ENCODE results near the gene MKNK2. TPM values are rescaled to one million over a fixed set of nuclear protein-coding genes. Genes with fewer than 3 reads are reported as not detected.

The MKNK2 gene
- total RNA-seq, 2 donors from 2014 or later, result 90.3 to 107 TPM

DNA sequence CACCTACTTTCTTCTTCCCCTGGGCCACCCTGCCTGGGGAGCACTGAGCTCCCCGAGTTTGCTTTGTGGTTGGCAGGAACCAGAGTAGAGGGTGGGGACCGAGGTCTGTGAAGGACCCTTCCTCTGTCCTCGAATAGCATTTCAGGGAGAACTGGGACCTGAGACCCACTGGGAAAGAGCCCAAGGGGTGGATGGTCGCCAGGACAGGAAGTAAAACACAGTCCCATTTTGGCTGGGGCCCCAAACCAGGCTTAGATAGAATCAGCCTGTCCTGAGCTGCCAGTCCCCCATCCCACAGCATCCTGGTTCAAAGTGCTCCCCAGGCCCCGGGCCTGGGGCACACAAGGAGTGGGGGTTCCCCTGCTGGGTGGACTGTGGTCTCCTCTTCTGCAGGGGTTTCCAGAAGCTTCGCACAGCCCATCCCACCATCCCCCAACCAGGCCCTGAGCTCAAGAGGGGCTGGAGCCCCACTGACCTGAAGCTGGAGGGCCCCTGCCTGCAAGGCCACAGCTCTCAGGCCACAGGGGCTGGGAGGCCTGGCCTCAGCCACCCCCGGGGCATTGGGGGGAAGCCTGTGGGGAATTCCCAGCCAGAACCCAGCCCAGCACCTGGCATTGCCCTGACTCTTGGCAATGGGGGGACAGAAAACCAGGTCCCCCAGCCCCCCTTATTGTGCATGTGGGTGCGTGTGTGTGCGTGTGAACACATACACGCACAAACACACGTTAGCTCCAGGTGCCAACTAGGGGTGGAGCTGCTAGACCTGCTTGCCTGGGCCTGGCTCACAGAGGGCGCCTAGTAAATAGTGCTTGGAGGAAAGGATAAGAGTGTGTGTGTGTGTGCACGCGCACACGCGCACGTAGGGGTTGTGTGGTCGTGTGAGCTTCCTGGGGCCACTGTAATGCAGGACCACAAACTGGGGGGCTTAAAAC, 995 bp upstream of the MKNK2 start:
- DNase-seq (ENCODE audit: low spot score), result no peak
- H3K4me1 ChIP-seq, result peaks cover 0 to 75% of the 10 kb centered on the region in 2 donors
- H3K27me3 ChIP-seq, result no peaks in the 10 kb centered on the region
- TF ChIP-seq, protein P1, sequence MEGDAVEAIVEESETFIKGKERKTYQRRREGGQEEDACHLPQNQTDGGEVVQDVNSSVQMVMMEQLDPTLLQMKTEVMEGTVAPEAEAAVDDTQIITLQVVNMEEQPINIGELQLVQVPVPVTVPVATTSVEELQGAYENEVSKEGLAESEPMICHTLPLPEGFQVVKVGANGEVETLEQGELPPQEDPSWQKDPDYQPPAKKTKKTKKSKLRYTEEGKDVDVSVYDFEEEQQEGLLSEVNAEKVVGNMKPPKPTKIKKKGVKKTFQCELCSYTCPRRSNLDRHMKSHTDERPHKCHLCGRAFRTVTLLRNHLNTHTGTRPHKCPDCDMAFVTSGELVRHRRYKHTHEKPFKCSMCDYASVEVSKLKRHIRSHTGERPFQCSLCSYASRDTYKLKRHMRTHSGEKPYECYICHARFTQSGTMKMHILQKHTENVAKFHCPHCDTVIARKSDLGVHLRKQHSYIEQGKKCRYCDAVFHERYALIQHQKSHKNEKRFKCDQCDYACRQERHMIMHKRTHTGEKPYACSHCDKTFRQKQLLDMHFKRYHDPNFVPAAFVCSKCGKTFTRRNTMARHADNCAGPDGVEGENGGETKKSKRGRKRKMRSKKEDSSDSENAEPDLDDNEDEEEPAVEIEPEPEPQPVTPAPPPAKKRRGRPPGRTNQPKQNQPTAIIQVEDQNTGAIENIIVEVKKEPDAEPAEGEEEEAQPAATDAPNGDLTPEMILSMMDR (IDR thresholded peaks at IDR 0.05), result no peak
- H3K36me3 ChIP-seq, result peaks cover 3% of the 10 kb centered on the region
- no peaks in the 10 kb centered on the region for H3K9me3 ChIP-seq
- peak overlapping the region; percentile 93 to 99 for H3K27ac ChIP-seq
- peak overlapping the region; percentile 33 to 95 for H3K4me3 ChIP-seq

DNA sequence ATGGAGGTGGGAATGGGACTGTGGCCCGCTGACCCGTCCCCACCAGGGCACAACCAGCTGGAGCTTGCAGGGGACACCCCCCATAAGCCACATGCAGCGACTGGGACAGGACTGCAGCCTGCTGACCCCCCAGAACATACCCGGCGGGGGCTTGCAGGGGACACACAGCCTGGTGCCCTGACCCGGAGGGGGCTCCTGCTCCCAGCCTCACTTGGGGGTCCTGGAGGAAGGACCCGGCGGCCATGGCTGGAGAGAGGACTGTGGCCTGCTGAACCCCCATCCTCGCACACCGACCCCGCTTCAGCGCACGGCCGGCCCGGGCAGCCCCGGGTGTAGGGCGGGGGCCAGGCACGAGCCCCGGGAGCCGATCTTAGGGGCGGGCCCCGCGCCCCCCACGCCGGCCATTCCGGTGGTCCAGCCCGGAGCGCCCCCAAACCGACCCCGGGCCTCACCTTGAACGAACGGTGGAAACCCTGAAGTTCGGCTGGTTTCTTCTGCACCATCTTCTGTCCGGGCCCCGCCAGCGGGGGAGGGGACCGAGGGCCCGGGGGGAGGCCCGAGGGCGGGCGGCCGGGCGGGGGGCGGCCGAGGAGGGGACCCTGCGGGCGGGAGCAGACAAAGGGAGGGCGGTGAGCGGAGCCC, 574 bp downstream of the MKNK2 start:
- TF ChIP-seq, protein P1 (IDR thresholded peaks at IDR 0.05), result no peak
- H3K4me3 ChIP-seq, result peak overlapping the region; percentile 88 to 95
- H3K4me1 ChIP-seq, result peaks cover 0 to 76% of the 10 kb centered on the region in 2 donors
- H3K27me3 ChIP-seq, result no peaks in the 10 kb centered on the region
- H3K9me3 ChIP-seq, result no peaks in the 10 kb centered on the region
- peaks cover 19% of the 10 kb centered on the region for H3K36me3 ChIP-seq
- no peak for DNase-seq (ENCODE audit: low spot score)
- H3K27ac ChIP-seq, result peak overlapping the region; percentile 98 to 99

DNA sequence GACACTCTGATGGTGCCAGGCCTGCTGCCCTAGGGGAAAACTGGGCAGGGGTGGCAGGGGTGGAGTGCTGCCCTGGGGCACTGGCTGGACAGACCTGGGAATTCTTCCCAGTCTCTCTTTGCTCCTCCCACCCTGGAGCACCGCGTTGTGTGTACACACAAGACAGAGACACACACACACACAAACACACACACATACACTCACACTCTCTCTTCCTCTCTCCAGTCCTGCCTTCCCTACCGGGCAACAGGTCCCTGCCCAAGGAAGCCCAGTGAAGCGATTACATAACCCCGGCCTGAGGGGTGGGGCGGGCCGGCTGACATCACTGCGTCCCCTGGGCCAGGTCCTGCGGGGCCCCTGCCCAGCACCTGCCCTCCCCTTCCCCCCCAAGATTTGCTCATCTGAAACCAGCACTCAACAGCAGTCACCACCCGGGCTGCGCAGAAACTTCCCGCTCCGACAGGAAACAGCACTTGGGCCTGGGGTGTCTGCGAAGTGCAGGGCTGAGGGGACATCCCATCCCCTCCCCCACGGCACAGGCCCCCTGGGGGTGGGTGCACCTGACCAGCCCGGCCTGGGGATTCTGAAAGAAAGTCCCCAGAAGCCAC, 1.2 kb downstream of the MKNK2 start:
- peak overlapping the region; percentile 88 to 95 for H3K4me3 ChIP-seq
- peak; percentile 92 for DNase-seq (ENCODE audit: low spot score)
- peak overlapping the region; percentile 98 to 99 for H3K27ac ChIP-seq
- H3K4me1 ChIP-seq, result peaks cover 0 to 77% of the 10 kb centered on the region in 2 donors
- peaks cover 23% of the 10 kb centered on the region for H3K36me3 ChIP-seq
- TF ChIP-seq, protein P1 (IDR thresholded peaks at IDR 0.05), result no peak
- H3K9me3 ChIP-seq, result no peaks in the 10 kb centered on the region
- H3K27me3 ChIP-seq, result no peaks in the 10 kb centered on the region

DNA sequence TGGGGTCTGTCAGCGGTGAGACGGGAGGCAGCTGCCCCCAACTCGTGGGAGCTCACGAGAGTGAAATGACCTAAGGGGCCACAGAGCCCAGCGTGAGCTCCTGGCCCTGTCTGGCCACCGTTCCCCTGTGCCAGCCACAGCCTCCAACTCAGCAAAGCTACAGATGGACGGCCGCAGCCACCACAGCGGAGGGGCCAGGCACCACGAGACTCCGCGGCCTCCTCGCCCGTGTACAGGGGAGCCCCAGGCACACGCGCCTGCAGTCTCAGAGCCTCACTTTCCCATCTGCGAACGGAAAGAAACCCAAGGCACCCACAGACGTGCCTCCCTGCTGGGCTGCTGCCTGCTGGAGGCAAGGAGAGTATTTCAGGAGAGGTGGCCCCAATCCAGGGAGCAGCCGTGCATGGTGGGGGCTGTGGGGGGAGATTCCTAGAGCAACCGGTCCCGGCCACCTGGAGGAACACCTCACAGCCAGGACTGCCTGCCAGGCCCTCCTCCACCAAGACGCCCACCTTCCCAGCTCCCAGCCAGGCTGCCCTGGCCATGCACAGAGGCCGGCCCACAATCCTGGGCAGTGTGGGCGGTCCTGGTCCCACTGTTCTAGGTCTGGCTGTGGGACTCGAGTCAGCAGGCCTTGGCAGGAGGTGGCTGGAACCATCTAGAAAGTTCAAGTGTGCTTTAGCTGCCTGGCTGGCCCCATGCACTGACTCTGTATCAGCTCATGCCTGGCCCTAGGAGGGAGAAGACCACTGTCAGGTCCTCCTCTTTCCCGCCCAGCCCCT, 1.9 kb downstream of the MKNK2 start:
- H3K27ac ChIP-seq, result peak overlapping the region; percentile 98 to 99
- peaks cover 0 to 77% of the 10 kb centered on the region in 2 donors for H3K4me1 ChIP-seq
- TF ChIP-seq, protein P1 (IDR thresholded peaks at IDR 0.05), result no peak
- no peak for DNase-seq (ENCODE audit: low spot score)
- no peaks in the 10 kb centered on the region for H3K9me3 ChIP-seq
- no peaks in the 10 kb centered on the region for H3K27me3 ChIP-seq
- H3K36me3 ChIP-seq, result peaks cover 29% of the 10 kb centered on the region
- peak overlapping the region; percentile 88 to 95 for H3K4me3 ChIP-seq
